OCI-LY7 (cell line): ENCODE measurements around the gene DNAJB5. TPM values are rescaled to one million over a fixed set of nuclear protein-coding genes. Genes with fewer than 3 reads are reported as not detected.

Source experiments
- BruUV-seq: library from RNA; stranded (reverse); fragments of 400-500 nt; replicated peaks from 2 replicates; lab custom pipeline; 2021; lab: Mats Ljungman, UMichigan
- CTCF ChIA-PET: fragments of 300-600 bp; sonication (Branson Sonifier 250); formaldehyde crosslinking; loops from one replicate; lab custom pipeline; 2022; ENCODE audit warnings: antibody characterized with exemption; ENCODE audit not compliant: unreplicated experiment; lab: Charles Lee
- POLR2A ChIA-PET: fragments of 300-600 bp; sonication (Branson Sonifier 250); formaldehyde crosslinking; loops from one replicate; lab custom pipeline; 2022; ENCODE audit warnings: antibody characterized with exemption; lab: Charles Lee
- DNase-seq: peaks from one replicate; pipeline ENCODE4 v3.0.0-alpha.2; 2015; ENCODE audit warnings: low spot score
- H2AFZ ChIP-seq: fragments of 200-600 bp; sonication (generic), shearing (Covaris generic); 2 replicates; pipeline ENCODE4 v1.6.1; 2014; ENCODE audit warnings: mild to moderate bottlenecking, antibody characterized with exemption, low read length, moderate library complexity
- H3K27ac ChIP-seq: fragments of 200-600 bp; sonication (generic); 2 replicates; pipeline ENCODE4 v1.5.1; 2014; ENCODE audit warnings: mixed run types, low read depth, mild to moderate bottlenecking, moderate library complexity, low read length, inconsistent platforms; ENCODE audit not compliant: poor library complexity, severe bottlenecking
- H3K36me3 ChIP-seq: fragments of 200-600 bp; sonication (generic); 2 replicates; pipeline ENCODE4 v1.6.1; 2014; ENCODE audit warnings: mild to moderate bottlenecking, antibody characterized with exemption, low read length, moderate library complexity, mixed read lengths; ENCODE audit not compliant: insufficient read depth
- H3K4me1 ChIP-seq: fragments of 200-600 bp; sonication (generic); 2 replicates; pipeline ENCODE4 v1.5.1; 2014; ENCODE audit warnings: mild to moderate bottlenecking, low read length; ENCODE audit not compliant: insufficient read depth, poor library complexity, severe bottlenecking
- H3K4me2 ChIP-seq: fragments of 200-600 bp; sonication (generic); 2 replicates; pipeline ENCODE4 v1.6.1; 2014; ENCODE audit warnings: mild to moderate bottlenecking, low read length
- H3K4me3 ChIP-seq: fragments of 200-600 bp; sonication (generic); 2 replicates; pipeline ENCODE4 v1.5.1; 2014; ENCODE audit warnings: mild to moderate bottlenecking, low read depth, low read length; ENCODE audit not compliant: poor library complexity, severe bottlenecking
- H3K79me2 ChIP-seq: fragments of 200-600 bp; sonication (generic); 2 replicates; pipeline ENCODE4 v1.6.1; 2016; ENCODE audit warnings: low read depth, mild to moderate bottlenecking, low read length, moderate library complexity, mixed read lengths; ENCODE audit not compliant: insufficient read depth
- H3K9me2 ChIP-seq: fragments of 200-600 bp; sonication (generic); 2 replicates; pipeline ENCODE4 v1.6.1; 2016; ENCODE audit warnings: mild to moderate bottlenecking, low read length, mixed read lengths; ENCODE audit not compliant: insufficient read depth
- H3K9me3 ChIP-seq: fragments of 200-600 bp; sonication (generic); 2 replicates; pipeline ENCODE4 v1.6.1; 2014; ENCODE audit warnings: mild to moderate bottlenecking, mixed run types, low read length, mixed read lengths
- H4K20me1 ChIP-seq: fragments of 200-600 bp; sonication (generic); 2 replicates; pipeline ENCODE4 v1.6.1; 2014; ENCODE audit warnings: mild to moderate bottlenecking, antibody characterized with exemption, low read length, moderate library complexity, mixed read lengths; ENCODE audit not compliant: insufficient read depth
- CTCF ChIP-seq: fragments of 200-600 bp; sonication (generic); conservative IDR thresholded peaks from 2 replicates; pipeline ENCODE4 v1.5.1; 2014; ENCODE audit warnings: mild to moderate bottlenecking, antibody characterized with exemption, low read length, moderate library complexity, mixed read lengths
- EZH2phosphoT487 ChIP-seq: fragments of 200-600 bp; sonication (generic); IDR thresholded peaks from 2 replicates; pipeline ENCODE4 v1.6.1; 2018; ENCODE audit warnings: low read depth, borderline replicate concordance, mild to moderate bottlenecking, mixed run types, antibody characterized with exemption, low read length, moderate library complexity, mixed read lengths
- intact Hi-C: fragments of 100-400 bp; cut with micrococcal nuclease; formaldehyde crosslinking; loops from one replicate; pipeline ENCODE4 v1.10.0; 2022; ENCODE audit not compliant: unreplicated experiment
- total RNA-seq, 2 experiments: library from RNA; depleted of rRNA in 1 of 2; stranded (reverse); fragments of >200 nt in 1 of 2; shearing (Covaris generic) in 1 of 2; gene quantifications; 2 replicates each; pipeline ENCODE4 v1.2.3, GENCODE V29; 2014 to 2022

DNAJB5 gene
- total RNA-seq, 2 experiments from 2014 or later: 5.1 to 5.8 TPM

- Histone ChIP-seq H4K20me1 (no peaks in the 10 kb centered on the region), H3K9me2 (no peaks in the 10 kb centered on the region), H3K36me3 (no peaks in the 10 kb centered on the region), H3K4me1 (peaks cover 53% of the 10 kb centered on the region), H3K9me3 (no peaks in the 10 kb centered on the region), H3K4me3 (peak overlapping the region; percentile 18), H3K4me2 (peak overlapping the region; percentile 63), H3K27ac (peak overlapping the region; percentile 74), H3K79me2 (no peaks in the 10 kb centered on the region), H2AFZ (peak overlapping the region; percentile 39; the same call in 1 of the 2 replicates)
- intact Hi-C loops: no loop called here
- CTCF ChIA-PET: interaction anchor here (1.0 kb wide), 1 partner anchor 83 kb away, joined by 4 read pairs; no protein-coding TSS in a partner anchor
- no TSS peak for BruUV-seq
- no peak for DNase-seq
- TF ChIP-seq EZH2phosphoT487 (no peak), CTCF (no peak)
- POLR2A ChIA-PET: interaction anchor here (0.6 kb wide), 2 partner anchors 16 to 89 kb away, joined by 3 to 4 read pairs; no protein-coding TSS in a partner anchor
Measured at GRCh38 chr9:34982361-34982760, 7.2 kb upstream of the DNAJB5 start.

GRCh38 chr9:34983209-34983608 is 6.3 kb upstream of the DNAJB5 start:
- ChIA-PET POLR2A (no interaction called here), CTCF (interaction anchor here (0.6 kb wide), 1 partner anchor 29 kb away, joined by 3 read pairs; no protein-coding TSS in a partner anchor)
- no peaks in the 10 kb centered on the region for H3K9me2 ChIP-seq
- H4K20me1 ChIP-seq: no peaks in the 10 kb centered on the region
- H3K79me2 ChIP-seq: no peaks in the 10 kb centered on the region
- H3K27ac ChIP-seq: peak overlapping the region; percentile 74
- H3K9me3 ChIP-seq: no peaks in the 10 kb centered on the region
- intact Hi-C loops: no loop called here
- TF ChIP-seq CTCF (no peak), EZH2phosphoT487 (no peak)
- H3K4me1 ChIP-seq: peaks cover 61% of the 10 kb centered on the region
- peak overlapping the region; percentile 39 for H2AFZ ChIP-seq
- BruUV-seq: no TSS peak
- H3K4me2 ChIP-seq: peak overlapping the region; percentile 63
- no peaks in the 10 kb centered on the region for H3K36me3 ChIP-seq
- DNase-seq: peak; percentile 86
- H3K4me3 ChIP-seq: peak overlapping the region; percentile 24

- H3K27ac ChIP-seq: peak overlapping the region; percentile 74
- peak overlapping the region; percentile 63 for H3K4me2 ChIP-seq
- H2AFZ ChIP-seq: no peak overlapping the region
- peaks cover 68% of the 10 kb centered on the region for H3K4me1 ChIP-seq
- no peaks in the 10 kb centered on the region for H3K79me2 ChIP-seq
- H3K9me3 ChIP-seq: no peaks in the 10 kb centered on the region
- no TSS peak for BruUV-seq
- no peaks in the 10 kb centered on the region for H3K36me3 ChIP-seq
- no peaks in the 10 kb centered on the region for H4K20me1 ChIP-seq
- TF ChIP-seq CTCF (no peak), EZH2phosphoT487 (no peak)
- ChIA-PET POLR2A (interaction anchor here (0.5 to 1.0 kb wide), 3 partner anchors 11 to 84 kb away, joined by 3 read pairs; no protein-coding TSS in a partner anchor), CTCF (interaction anchor here (2.2 kb wide), 1 partner anchor 85 kb away, joined by 22 read pairs; no protein-coding TSS in a partner anchor)
- intact Hi-C loops: no loop called here
- no peak overlapping the region for H3K4me3 ChIP-seq
- H3K9me2 ChIP-seq: no peaks in the 10 kb centered on the region
- peak; percentile 61 for DNase-seq
Measured at GRCh38 chr9:34984049-34984448, 5.5 kb upstream of the DNAJB5 start.
